Heart right ventricle (tissue), 16 donors: Measurements from ENCODE around the gene TP53RK. TPM values are rescaled to one million over a fixed set of nuclear protein-coding genes. Genes with fewer than 3 reads are reported as not detected.

Experiments used
- ATAC-seq, 8 donors: fragments of 200-7000 bp; cut with Tn5 transposase; one replicate each; pipeline ENCODE4 v1.9.1; 2020; ENCODE audit warnings: mild to moderate bottlenecking in 8 of 8, moderate library complexity in 8 of 8, moderate number of reproducible peaks in 1 of 8
- DNase-seq, 2 donors: peaks; one replicate each; pipeline ENCODE4 v3.0.0-alpha.2; 2020
- H3K27ac ChIP-seq, 10 donors: fragments of 200-600 bp; sonication (generic) in 2 of 10; one replicate each; pipeline versions ENCODE4 v1.5.0 to v1.8.0; 2020 to 2022; ENCODE audit warnings: mild to moderate bottlenecking in 3 of 10
- H3K27me3 ChIP-seq, 7 donors: fragments of 200-600 bp; one replicate each; pipeline ENCODE4 v1.8.0; 2021 to 2022; ENCODE audit warnings: mild to moderate bottlenecking in 2 of 7
- H3K36me3 ChIP-seq, 9 donors: fragments of 200-600 bp; sonication (generic) in 1 of 9; one replicate each; pipeline versions ENCODE4 v1.5.0 to v1.8.0; 2020 to 2022; ENCODE audit warnings: mild to moderate bottlenecking in 2 of 9
- H3K4me1 ChIP-seq, 9 donors: fragments of 200-600 bp; sonication (generic) in 1 of 9; one replicate each; pipeline versions ENCODE4 v1.5.0 to v1.8.0; 2020 to 2022; ENCODE audit warnings: mild to moderate bottlenecking in 4 of 9
- H3K4me3 ChIP-seq, 10 donors: fragments of 200-600 bp; sonication (generic) in 2 of 10; one replicate each; pipeline versions ENCODE4 v1.5.0 to v1.8.0; 2020 to 2022; ENCODE audit warnings: mild to moderate bottlenecking in 7 of 10, moderate library complexity in 2 of 10
- H3K9me3 ChIP-seq, 11 donors: fragments of 200-600 bp in 10 of 11; sonication (generic) in 2 of 11; one replicate each; pipeline versions ENCODE4 v1.5.0 to v1.8.0; 2013 to 2022; ENCODE audit warnings: mild to moderate bottlenecking in 2 of 11, control low read depth in 1 of 11, moderate library complexity in 1 of 11
- WGBS, 2 donors: extraction: QIAGEN DNeasy Blood & Tissue Kit; methylation state at CpG; one replicate each; pipeline ENCODE4 v1.1.7; 2013; ENCODE audit warnings: inconsistent platforms in 1 of 2; 5-methylcytosine and 5-hydroxymethylcytosine counted together
- intact Hi-C, 10 donors: fragments of 100-400 bp; cut with DNase I; formaldehyde crosslinking; loops; one replicate each; pipeline versions ENCODE4 v1.11.1 to v1.14.2; 2022
- polyA plus RNA-seq, 2 donors: library from polyadenylated mRNA; stranded (reverse); fragments of 200-250 nt; gene quantifications; one replicate each; pipeline ENCODE4 v1.2.3, GENCODE V29; 2013
- total RNA-seq, 10 donors: library from RNA; stranded (reverse); fragmentation: NEBNext Ultra II Directional in 3 of 10; extraction: Animal tissue kit (Norgen Biotek cat#: 25700) in 3 of 10; gene quantifications; one replicate each; pipeline versions ENCODE4 v1.2.1 to v1.2.4, GENCODE V29; 2021 to 2023
- TF ChIP-seq, protein P1 (sequence below), 9 donors: fragments of 200-600 bp; sonication (generic) in 2 of 9; IDR thresholded peaks; one replicate each; pipeline versions ENCODE4 v1.5.0 to v1.8.0; 2021 to 2022; ENCODE audit warnings: antibody characterized with exemption in 9 of 9, mild to moderate bottlenecking in 5 of 9, moderate library complexity in 1 of 9
- donor health status: Arrhythmogenic right ventricular cardiomyopathy.
- donor health status: ischemic (EF 13 %, LVEDD 7.1; RV severe dilation, severe dysfunction).
- donor health status: healthy with polysubstance abuse.
- donor health status: DM: no; HTN: yes; CAD: no.
- donor health status: DM: no; HTN: no; CAD: no.
- donor health status: ischemic (EF 25% LVEDD 6.9; RV normal size, moderate dysfunction).
- donor health status: ischemic (EF 25% LVEDD 5.7; RV mildly dilated, moderate dysfunction).
- donor health status: healthy.
- donor health status: DM: yes; HTN: yes; CAD: no.
- donor health status: Ischemic cardiomyopathy.
- donor health status: ischemic (EF 35%, LVEDD 5.7; RV mildly dilated, moderate dysfunction).
- donor health status: nonischemic (EF 11% LVEDD 7.7; RV severe dilation, severe dysfunction).
- donor health status: DM: yes; HTN: yes; CAD: no.
- donor health status: PGD.
- donor health status: ischemic (EF 29% LVEDD 5.4; RV normal size, mild dysfunction).
- donor health status: nonischemic (EF 23%, LVEDD 6.1; RV moderate dilation, normal function).

TP53RK gene
- total and polyA plus RNA-seq, 12 donors: 3.5 to 7.8 (median 6.4) TPM

DNA sequence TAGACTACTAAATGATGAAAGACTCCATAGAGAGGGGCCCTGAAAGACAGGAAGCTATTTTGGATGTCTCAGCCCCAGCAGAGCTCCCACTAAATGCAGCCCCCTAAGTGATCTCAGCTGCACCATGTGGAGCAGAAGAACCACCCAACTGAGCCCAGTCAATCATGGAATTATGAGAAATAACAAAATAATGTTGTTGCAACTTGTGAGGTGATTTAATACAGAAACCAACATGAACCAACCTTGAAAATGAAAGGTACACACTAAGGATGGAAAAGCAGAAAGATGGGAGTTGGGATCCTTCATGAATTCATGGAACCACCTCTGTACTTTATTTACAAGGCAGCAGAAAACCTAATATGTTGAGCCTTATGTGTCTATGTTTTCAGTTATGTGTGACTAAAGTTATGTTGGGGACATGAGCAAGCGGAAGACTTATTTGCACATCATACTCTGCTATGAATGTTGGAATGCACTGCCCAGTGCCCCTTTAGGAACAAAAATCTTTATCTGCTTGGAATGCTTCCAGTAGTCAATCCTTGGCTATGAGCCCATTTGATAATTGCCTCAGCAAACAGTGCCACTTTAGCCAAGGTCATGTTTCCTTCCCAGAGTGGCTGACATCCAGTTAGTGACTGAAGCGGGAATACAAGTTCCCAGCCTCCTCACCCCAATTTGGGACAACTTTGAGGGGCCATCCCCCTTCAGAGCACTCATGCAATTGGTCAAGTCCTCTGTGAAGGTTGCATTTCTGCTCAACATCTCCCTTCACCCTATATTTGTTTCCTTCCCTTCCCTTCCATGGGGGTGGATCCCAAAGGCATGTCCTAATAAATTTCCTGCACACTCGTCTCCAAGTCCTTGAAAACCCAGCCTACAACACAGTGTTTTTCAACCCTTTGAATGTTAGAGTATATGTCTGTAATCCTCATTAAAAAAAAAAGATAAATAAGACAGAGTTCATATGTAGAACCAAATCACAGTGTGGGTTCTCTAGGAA, 18.4 kb downstream of the TP53RK start:
- intact Hi-C loops: loop anchor here in 1 of 10 donors (10.0 kb wide), 1 partner anchor 106 kb away; no protein-coding TSS in a partner anchor
- Histone ChIP-seq H3K27ac (no peak overlapping the region), H3K27me3 (no peaks in the 10 kb centered on the region), H3K9me3 (peaks cover 0 to 41% (median 8%) of the 10 kb centered on the region in 11 donors), H3K36me3 (no peaks in the 10 kb centered on the region), H3K4me3 (no peak overlapping the region), H3K4me1 (no peaks in the 10 kb centered on the region)
- WGBS, 2 donors: 42 to 51% methylated on average over 3 of the region's 3 CpGs
- no peak for DNase-seq
- ATAC-seq: no peak
- TF ChIP-seq, protein P1, sequence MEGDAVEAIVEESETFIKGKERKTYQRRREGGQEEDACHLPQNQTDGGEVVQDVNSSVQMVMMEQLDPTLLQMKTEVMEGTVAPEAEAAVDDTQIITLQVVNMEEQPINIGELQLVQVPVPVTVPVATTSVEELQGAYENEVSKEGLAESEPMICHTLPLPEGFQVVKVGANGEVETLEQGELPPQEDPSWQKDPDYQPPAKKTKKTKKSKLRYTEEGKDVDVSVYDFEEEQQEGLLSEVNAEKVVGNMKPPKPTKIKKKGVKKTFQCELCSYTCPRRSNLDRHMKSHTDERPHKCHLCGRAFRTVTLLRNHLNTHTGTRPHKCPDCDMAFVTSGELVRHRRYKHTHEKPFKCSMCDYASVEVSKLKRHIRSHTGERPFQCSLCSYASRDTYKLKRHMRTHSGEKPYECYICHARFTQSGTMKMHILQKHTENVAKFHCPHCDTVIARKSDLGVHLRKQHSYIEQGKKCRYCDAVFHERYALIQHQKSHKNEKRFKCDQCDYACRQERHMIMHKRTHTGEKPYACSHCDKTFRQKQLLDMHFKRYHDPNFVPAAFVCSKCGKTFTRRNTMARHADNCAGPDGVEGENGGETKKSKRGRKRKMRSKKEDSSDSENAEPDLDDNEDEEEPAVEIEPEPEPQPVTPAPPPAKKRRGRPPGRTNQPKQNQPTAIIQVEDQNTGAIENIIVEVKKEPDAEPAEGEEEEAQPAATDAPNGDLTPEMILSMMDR (IDR thresholded peaks at IDR 0.05): no peak

DNA sequence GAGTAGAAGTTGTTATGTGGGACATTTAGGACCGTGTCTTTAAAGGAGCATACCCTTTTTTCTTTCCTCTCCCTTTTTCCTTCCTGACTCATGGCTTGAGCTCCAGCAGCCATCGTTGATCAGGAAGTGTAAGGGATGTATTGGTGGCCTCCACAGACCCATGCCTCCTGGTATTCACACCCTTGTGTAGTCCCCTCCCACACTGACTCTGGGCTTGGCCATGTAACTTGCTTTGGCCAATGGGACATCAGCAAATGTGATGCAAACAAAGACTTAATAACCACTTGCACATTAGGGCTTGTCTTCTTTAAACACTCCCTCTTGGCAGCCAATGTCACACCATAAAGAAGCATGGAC, 19.0 kb downstream of the TP53RK start:
- TF ChIP-seq, protein P1 (IDR thresholded peaks at IDR 0.05): no peak
- 82 to 89% methylated on average over 2 of the region's 2 CpGs for WGBS, 2 donors
- intact Hi-C loops: loop anchor here in 1 of 10 donors (10.0 kb wide), 1 partner anchor 105 kb away; no protein-coding TSS in a partner anchor
- no peaks in the 10 kb centered on the region for H3K36me3 ChIP-seq
- no peak for DNase-seq
- no peak for ATAC-seq
- no peaks in the 10 kb centered on the region for H3K4me1 ChIP-seq
- H3K4me3 ChIP-seq: no peak overlapping the region
- peaks cover 0 to 41% (median 8%) of the 10 kb centered on the region in 11 donors for H3K9me3 ChIP-seq
- H3K27ac ChIP-seq: no peak overlapping the region
- no peaks in the 10 kb centered on the region for H3K27me3 ChIP-seq

DNA sequence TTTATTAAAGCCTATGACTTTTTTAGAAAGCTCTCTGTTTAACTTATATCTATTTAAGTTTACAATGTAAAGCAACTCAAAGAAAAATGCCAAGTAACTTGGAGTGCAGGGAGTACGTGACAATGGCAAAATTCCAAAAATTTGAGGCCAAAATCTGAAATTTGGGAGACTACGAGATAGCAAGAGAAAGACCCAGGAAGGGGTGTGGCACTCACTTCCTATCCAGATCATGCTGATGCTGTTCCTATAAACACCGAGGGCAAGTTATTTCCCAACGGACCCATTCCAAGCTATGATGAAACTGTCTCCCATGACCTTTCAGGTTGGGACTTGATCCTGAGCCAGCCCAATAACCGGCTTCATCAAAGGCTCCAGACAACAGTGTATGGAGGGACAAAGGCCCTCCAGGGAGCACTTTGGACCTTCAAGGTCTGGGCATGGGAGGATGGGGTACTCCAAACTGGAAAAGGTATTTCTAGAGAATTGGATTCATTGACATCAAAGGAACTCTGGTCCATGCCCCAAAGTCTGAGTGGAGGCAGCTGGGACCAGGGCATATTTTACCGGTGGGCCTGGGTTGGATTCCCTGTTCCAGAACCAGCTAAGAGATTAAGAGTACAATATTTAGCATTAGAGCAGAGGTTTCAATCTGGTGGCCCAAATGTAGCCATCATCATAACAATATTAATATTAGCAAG, 22.3 kb downstream of the TP53RK start:
- no peaks in the 10 kb centered on the region for H3K27me3 ChIP-seq
- TF ChIP-seq, protein P1 (IDR thresholded peaks at IDR 0.05): no peak
- intact Hi-C loops: no loop called here
- peaks cover 0 to 25% (median 8%) of the 10 kb centered on the region in 11 donors for H3K9me3 ChIP-seq
- no peak overlapping the region for H3K27ac ChIP-seq
- no peak overlapping the region for H3K4me3 ChIP-seq
- no peaks in the 10 kb centered on the region for H3K36me3 ChIP-seq
- H3K4me1 ChIP-seq: no peaks in the 10 kb centered on the region
- no peak for DNase-seq
- no peak for ATAC-seq
- WGBS, 2 donors: 68 to 78% methylated on average over 6 of the region's 6 CpGs

DNA sequence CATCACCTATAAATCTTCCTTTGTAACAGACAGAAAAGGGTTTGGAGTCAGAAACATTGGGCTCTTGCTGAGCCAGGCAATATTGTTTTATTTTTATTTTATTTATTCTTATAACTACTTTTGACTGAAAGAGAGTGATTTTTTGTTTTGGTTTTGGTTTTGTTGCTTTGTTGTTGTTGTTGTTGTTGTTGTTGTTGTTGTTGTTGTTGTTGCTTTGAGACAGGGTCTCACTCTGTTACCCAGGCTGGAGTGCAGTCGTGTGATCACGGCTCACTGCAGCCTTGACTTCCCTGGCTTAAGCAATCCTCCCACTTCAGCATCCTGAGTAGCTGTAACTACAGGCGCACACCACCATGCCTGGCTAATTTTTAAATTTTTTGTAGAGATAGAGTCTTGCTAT, 22.9 kb downstream of the TP53RK start:
- ATAC-seq (no peak), DNase-seq (no peak)
- H3K4me1 ChIP-seq: no peaks in the 10 kb centered on the region
- no peak overlapping the region for H3K27ac ChIP-seq
- H3K36me3 ChIP-seq: no peaks in the 10 kb centered on the region
- TF ChIP-seq, protein P1 (IDR thresholded peaks at IDR 0.05): no peak
- intact Hi-C loops: no loop called here
- peaks cover 0 to 18% (median 8%) of the 10 kb centered on the region in 11 donors for H3K9me3 ChIP-seq
- WGBS, 2 donors: 89 to 98% methylated on average over 3 of the region's 3 CpGs
- no peak overlapping the region for H3K4me3 ChIP-seq
- H3K27me3 ChIP-seq: no peaks in the 10 kb centered on the region
